ENCODE data around the gene SPAST.
"Not testable (repeated sequence)": the region's sequence is repeated elsewhere in the genome, so short reads cannot be mapped to it uniquely, and the experiment has no call there.

- TF ChIP-seq EGR1 (IDR thresholded peaks at IDR 0.05; ENCODE audit: low read depth); REST (IDR thresholded peaks at IDR 0.05; ENCODE audit: low read depth); CTCF (IDR thresholded peaks at IDR 0.05 in 2 of 3, conservative IDR thresholded peaks at IDR 0.05 in 1 of 3; ENCODE audit: borderline replicate concordance in 1 of 3, insufficient read depth in 1 of 3, low read depth in 2 of 3, low read length in 2 of 3); YY1 (IDR thresholded peaks at IDR 0.05; ENCODE audit: extremely low read depth, insufficient replicate concordance, low read depth, low read length); EZH2 (IDR thresholded peaks at IDR 0.05); ATF3 (IDR thresholded peaks at IDR 0.05); ZFX (IDR thresholded peaks at IDR 0.05); POLR2AphosphoS5 (IDR thresholded peaks at IDR 0.05; ENCODE audit: low read depth, low read length); ZNF274 (IDR thresholded peaks at IDR 0.05; ENCODE audit: low read depth, low read length): not testable (repeated sequence)
These were observed 88.2 kb downstream of the SPAST start for GRCh38 chr2:32151544-32151943.

Measured in HCT116 (cell line).